WTC11 (cell line): ENCODE measurements around the gene ASIP. TPM values are rescaled to one million over a fixed set of nuclear protein-coding genes. Genes with fewer than 3 reads are reported as not detected.

Experiments
- ATAC-seq: fragments of 200-7000 bp; cut with Tn5 transposase; 2 replicates; pipeline ENCODE4 v1.10.0; 2021; ENCODE audit warnings: mild to moderate bottlenecking, moderate library complexity
- CTCF ChIA-PET: fragments of 300-600 bp; sonication (Branson Sonifier 250); formaldehyde crosslinking; loops from one replicate; lab custom pipeline; 2021; ENCODE audit warnings: antibody characterized with exemption; lab: Charles Lee
- POLR2A ChIA-PET: fragments of 350-600 bp; sonication (Branson Sonifier 250); formaldehyde crosslinking; loops from one replicate; lab custom pipeline; 2021; ENCODE audit warnings: antibody characterized with exemption; lab: Charles Lee
- DNase-seq: peaks from one replicate; pipeline ENCODE4 v3.0.0; 2021; ENCODE audit warnings: low spot score
- H3K27ac Mint-ChIP-seq: 2 replicates; pipeline ENCODE4 v1.8.0; 2021; ENCODE audit warnings: mixed read lengths
- H3K27me3 Mint-ChIP-seq: 2 replicates; pipeline ENCODE4 v1.8.0; 2021; ENCODE audit warnings: low read depth, mild to moderate bottlenecking, moderate library complexity, mixed read lengths
- H3K36me3 Mint-ChIP-seq: 2 replicates; pipeline ENCODE4 v1.8.0; 2021; ENCODE audit warnings: mixed read lengths
- H3K4me1 Mint-ChIP-seq: 2 replicates; pipeline ENCODE4 v1.8.0; 2022; ENCODE audit warnings: mixed read lengths
- H3K4me3 Mint-ChIP-seq: 2 replicates; pipeline ENCODE4 v1.8.0; 2021; ENCODE audit warnings: mild to moderate bottlenecking, moderate library complexity, mixed read lengths
- H3K9me3 Mint-ChIP-seq: 2 replicates; pipeline ENCODE4 v1.8.0; 2021; ENCODE audit warnings: mixed read lengths
- JAZF1 ChIP-seq: fragments of 250-450 bp; sonication (Bioruptor Pico); IDR thresholded peaks from 2 replicates; pipeline ENCODE4 v1.9.0; 2021; ENCODE audit warnings: moderate library complexity, mild to moderate bottlenecking, inconsistent platforms
- NR1H2 ChIP-seq: sonication (generic); formaldehyde crosslinking; IDR thresholded peaks from 2 replicates; pipeline ENCODE4 v1.9.0; 2021; ENCODE audit warnings: mild to moderate bottlenecking, moderate library complexity, missing genetic modification reagents
- RELA ChIP-seq: sonication (generic); formaldehyde crosslinking; IDR thresholded peaks from 2 replicates; pipeline ENCODE4 v1.8.1; 2022; ENCODE audit warnings: missing genetic modification reagents, mild to moderate bottlenecking, borderline replicate concordance
- ZNF219 ChIP-seq: sonication (generic); formaldehyde crosslinking; IDR thresholded peaks from 2 replicates; pipeline ENCODE4 v1.8.0; 2023; ENCODE audit warnings: missing genetic modification reagents, mild to moderate bottlenecking, borderline replicate concordance
- ZNF317 ChIP-seq: sonication (generic); formaldehyde crosslinking; IDR thresholded peaks from 2 replicates; pipeline ENCODE4 v1.8.1; 2023; ENCODE audit warnings: low read depth, mild to moderate bottlenecking, moderate library complexity, missing genetic modification reagents, borderline replicate concordance
- ZNF671 ChIP-seq: fragments of 250-450 bp; sonication (Bioruptor Pico); IDR thresholded peaks from 2 replicates; pipeline ENCODE4 v1.8.0; 2021; ENCODE audit warnings: mild to moderate bottlenecking
- total RNA-seq: library from RNA; stranded (reverse); gene quantifications from 3 replicates; pipeline ENCODE4 v1.2.3, GENCODE V29; 2021
- TF ChIP-seq, protein P1 (sequence below): sonication (generic); formaldehyde crosslinking; IDR thresholded peaks from 2 replicates; pipeline ENCODE4 v1.8.1; 2022; ENCODE audit warnings: low read depth, missing genetic modification reagents, borderline replicate concordance
- TF ChIP-seq, protein P2 (sequence below): sonication (generic); formaldehyde crosslinking; conservative IDR thresholded peaks from 2 replicates; pipeline ENCODE4 v1.8.1; 2023; ENCODE audit warnings: mild to moderate bottlenecking, low read depth, missing genetic modification reagents, moderate library complexity
- TF ChIP-seq, protein P3 (sequence below): sonication (generic); formaldehyde crosslinking; IDR thresholded peaks from 2 replicates; pipeline ENCODE4 v1.8.1; 2023; ENCODE audit warnings: mild to moderate bottlenecking, moderate library complexity, missing genetic modification reagents
- TF ChIP-seq, protein P4 (sequence below): sonication (generic); formaldehyde crosslinking; IDR thresholded peaks from 2 replicates; pipeline ENCODE4 v1.8.1; 2022; ENCODE audit warnings: mild to moderate bottlenecking, moderate library complexity, missing genetic modification reagents
- TF ChIP-seq, protein P5 (sequence below): sonication (generic); formaldehyde crosslinking; IDR thresholded peaks from 2 replicates; pipeline ENCODE4 v1.8.0; 2022; ENCODE audit warnings: mild to moderate bottlenecking, missing genetic modification reagents
- TF ChIP-seq, protein P6 (sequence below): sonication (generic); formaldehyde crosslinking; IDR thresholded peaks from 2 replicates; pipeline ENCODE4 v1.8.1; 2023; ENCODE audit warnings: mild to moderate bottlenecking, missing genetic modification reagents

Gene ASIP
- total RNA-seq, 1 experiment from 2014 or later, result not detected

DNA sequence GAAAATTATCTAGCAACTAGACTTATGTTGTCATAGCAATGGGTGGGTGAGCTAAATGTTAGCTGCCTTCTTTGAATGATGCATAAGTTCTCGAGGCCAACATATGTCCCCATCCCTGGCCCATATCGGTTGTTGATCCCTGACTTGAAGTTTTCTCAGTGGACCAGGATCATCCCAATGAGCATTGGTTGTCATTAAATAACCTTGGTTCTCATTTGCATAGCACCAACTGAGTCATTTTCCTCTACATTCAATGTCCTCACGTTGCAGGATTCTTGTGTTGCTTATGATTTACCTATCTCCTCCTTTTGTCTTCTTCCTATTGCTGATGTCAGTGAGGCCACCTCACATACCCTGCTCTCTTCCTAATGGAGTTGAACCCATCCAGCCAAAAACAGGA is 74.0 kb downstream of the ASIP start (continued):
- TF ChIP-seq, protein P1, sequence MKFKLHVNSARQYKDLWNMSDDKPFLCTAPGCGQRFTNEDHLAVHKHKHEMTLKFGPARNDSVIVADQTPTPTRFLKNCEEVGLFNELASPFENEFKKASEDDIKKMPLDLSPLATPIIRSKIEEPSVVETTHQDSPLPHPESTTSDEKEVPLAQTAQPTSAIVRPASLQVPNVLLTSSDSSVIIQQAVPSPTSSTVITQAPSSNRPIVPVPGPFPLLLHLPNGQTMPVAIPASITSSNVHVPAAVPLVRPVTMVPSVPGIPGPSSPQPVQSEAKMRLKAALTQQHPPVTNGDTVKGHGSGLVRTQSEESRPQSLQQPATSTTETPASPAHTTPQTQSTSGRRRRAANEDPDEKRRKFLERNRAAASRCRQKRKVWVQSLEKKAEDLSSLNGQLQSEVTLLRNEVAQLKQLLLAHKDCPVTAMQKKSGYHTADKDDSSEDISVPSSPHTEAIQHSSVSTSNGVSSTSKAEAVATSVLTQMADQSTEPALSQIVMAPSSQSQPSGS (CRISPR knock-in tag), result no peak
- TF ChIP-seq, all 79 proteins: peak for 0

DNA sequence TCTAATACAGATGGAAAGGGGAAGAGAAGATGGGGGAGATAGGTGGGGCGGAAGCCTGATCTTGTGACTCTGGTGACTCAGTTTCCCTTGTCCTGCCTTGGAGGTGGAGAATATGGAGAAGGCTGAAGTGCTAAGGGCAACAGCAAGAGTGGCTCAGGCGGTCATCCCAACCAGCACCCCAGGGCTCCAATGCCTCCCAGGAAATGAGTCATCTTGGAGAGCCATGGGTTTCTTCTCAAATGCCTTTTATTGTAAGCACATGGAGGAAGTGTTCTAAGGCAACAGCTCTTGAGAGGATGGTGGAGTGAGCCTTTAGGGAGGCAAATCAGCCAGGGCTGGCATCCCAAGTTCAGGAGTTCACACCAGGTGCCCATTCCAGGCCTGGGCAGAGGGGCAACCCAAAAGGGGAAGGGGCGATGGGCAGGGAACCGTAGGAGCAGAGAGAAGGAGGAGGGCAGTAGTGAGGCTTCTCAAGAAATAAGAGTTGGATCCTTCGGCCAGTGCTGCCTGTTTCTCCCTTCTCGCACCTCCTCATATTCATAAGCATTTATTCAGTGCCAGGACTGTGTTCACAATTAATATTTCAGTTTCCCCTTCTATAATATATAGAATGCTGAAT is 75.1 kb downstream of the ASIP start:
- Mint-ChIP-seq H3K4me3 (no peak overlapping the region), H3K36me3 (peaks cover 7% of the 10 kb centered on the region), H3K27me3 (peaks cover 10% of the 10 kb centered on the region), H3K9me3 (peaks cover 18% of the 10 kb centered on the region), H3K27ac (no peak overlapping the region), H3K4me1 (peaks cover 32% of the 10 kb centered on the region)
- TF ChIP-seq NR1H2 (CRISPR knock-in tag) (no peak), ZNF219 (no peak), JAZF1 (CRISPR knock-in tag) (no peak), ZNF671 (CRISPR knock-in tag) (no peak), RELA (CRISPR knock-in tag) (no peak), ZNF317 (CRISPR knock-in tag) (no peak)
- TF ChIP-seq, protein P2, sequence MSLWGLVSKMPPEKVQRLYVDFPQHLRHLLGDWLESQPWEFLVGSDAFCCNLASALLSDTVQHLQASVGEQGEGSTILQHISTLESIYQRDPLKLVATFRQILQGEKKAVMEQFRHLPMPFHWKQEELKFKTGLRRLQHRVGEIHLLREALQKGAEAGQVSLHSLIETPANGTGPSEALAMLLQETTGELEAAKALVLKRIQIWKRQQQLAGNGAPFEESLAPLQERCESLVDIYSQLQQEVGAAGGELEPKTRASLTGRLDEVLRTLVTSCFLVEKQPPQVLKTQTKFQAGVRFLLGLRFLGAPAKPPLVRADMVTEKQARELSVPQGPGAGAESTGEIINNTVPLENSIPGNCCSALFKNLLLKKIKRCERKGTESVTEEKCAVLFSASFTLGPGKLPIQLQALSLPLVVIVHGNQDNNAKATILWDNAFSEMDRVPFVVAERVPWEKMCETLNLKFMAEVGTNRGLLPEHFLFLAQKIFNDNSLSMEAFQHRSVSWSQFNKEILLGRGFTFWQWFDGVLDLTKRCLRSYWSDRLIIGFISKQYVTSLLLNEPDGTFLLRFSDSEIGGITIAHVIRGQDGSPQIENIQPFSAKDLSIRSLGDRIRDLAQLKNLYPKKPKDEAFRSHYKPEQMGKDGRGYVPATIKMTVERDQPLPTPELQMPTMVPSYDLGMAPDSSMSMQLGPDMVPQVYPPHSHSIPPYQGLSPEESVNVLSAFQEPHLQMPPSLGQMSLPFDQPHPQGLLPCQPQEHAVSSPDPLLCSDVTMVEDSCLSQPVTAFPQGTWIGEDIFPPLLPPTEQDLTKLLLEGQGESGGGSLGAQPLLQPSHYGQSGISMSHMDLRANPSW (CRISPR knock-in tag), result no peak
- TF ChIP-seq, protein P3, sequence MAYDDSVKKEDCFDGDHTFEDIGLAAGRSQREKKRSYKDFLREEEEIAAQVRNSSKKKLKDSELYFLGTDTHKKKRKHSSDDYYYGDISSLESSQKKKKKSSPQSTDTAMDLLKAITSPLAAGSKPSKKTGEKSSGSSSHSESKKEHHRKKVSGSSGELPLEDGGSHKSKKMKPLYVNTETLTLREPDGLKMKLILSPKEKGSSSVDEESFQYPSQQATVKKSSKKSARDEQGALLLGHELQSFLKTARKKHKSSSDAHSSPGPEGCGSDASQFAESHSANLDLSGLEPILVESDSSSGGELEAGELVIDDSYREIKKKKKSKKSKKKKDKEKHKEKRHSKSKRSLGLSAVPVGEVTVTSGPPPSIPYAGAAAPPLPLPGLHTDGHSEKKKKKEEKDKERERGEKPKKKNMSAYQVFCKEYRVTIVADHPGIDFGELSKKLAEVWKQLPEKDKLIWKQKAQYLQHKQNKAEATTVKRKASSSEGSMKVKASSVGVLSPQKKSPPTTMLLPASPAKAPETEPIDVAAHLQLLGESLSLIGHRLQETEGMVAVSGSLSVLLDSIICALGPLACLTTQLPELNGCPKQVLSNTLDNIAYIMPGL, result no peak
- TF ChIP-seq, protein P4, sequence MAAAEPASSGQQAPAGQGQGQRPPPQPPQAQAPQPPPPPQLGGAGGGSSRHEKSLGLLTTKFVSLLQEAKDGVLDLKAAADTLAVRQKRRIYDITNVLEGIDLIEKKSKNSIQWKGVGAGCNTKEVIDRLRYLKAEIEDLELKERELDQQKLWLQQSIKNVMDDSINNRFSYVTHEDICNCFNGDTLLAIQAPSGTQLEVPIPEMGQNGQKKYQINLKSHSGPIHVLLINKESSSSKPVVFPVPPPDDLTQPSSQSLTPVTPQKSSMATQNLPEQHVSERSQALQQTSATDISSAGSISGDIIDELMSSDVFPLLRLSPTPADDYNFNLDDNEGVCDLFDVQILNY, result no peak
- TF ChIP-seq, protein P5, sequence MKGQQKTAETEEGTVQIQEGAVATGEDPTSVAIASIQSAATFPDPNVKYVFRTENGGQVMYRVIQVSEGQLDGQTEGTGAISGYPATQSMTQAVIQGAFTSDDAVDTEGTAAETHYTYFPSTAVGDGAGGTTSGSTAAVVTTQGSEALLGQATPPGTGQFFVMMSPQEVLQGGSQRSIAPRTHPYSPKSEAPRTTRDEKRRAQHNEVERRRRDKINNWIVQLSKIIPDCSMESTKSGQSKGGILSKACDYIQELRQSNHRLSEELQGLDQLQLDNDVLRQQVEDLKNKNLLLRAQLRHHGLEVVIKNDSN, result no peak
- TF ChIP-seq, protein P6, sequence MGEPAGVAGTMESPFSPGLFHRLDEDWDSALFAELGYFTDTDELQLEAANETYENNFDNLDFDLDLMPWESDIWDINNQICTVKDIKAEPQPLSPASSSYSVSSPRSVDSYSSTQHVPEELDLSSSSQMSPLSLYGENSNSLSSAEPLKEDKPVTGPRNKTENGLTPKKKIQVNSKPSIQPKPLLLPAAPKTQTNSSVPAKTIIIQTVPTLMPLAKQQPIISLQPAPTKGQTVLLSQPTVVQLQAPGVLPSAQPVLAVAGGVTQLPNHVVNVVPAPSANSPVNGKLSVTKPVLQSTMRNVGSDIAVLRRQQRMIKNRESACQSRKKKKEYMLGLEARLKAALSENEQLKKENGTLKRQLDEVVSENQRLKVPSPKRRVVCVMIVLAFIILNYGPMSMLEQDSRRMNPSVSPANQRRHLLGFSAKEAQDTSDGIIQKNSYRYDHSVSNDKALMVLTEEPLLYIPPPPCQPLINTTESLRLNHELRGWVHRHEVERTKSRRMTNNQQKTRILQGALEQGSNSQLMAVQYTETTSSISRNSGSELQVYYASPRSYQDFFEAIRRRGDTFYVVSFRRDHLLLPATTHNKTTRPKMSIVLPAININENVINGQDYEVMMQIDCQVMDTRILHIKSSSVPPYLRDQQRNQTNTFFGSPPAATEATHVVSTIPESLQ, result no peak
- ATAC-seq (no peak), DNase-seq (no peak)
- ChIA-PET CTCF (no interaction called here), POLR2A (no interaction called here)

Other genes starting within 250 kb of the ASIP start
- 157 to 164 TPM (median 157 TPM) in 3 replicates for gene RALY, start 247.5 kb upstream of the ASIP start, total RNA-seq
- 103 to 124 TPM (median 104 TPM) in 3 replicates for gene EIF2S2, start 129.2 kb upstream of the ASIP start, total RNA-seq
- 401 to 415 TPM (median 411 TPM) in 3 replicates for gene AHCY, start 61.9 kb downstream of the ASIP start, total RNA-seq
- gene ITCH, start 121.8 kb downstream of the ASIP start, total RNA-seq, result 35.8 to 43.4 TPM (median 36.4 TPM) in 3 replicates